ENCODE results near the gene TMEM271.

GRCh38 chr4:526189-526909 lies 49.7 kb downstream of the TMEM271 start:
- TF ChIP-seq, protein P1, sequence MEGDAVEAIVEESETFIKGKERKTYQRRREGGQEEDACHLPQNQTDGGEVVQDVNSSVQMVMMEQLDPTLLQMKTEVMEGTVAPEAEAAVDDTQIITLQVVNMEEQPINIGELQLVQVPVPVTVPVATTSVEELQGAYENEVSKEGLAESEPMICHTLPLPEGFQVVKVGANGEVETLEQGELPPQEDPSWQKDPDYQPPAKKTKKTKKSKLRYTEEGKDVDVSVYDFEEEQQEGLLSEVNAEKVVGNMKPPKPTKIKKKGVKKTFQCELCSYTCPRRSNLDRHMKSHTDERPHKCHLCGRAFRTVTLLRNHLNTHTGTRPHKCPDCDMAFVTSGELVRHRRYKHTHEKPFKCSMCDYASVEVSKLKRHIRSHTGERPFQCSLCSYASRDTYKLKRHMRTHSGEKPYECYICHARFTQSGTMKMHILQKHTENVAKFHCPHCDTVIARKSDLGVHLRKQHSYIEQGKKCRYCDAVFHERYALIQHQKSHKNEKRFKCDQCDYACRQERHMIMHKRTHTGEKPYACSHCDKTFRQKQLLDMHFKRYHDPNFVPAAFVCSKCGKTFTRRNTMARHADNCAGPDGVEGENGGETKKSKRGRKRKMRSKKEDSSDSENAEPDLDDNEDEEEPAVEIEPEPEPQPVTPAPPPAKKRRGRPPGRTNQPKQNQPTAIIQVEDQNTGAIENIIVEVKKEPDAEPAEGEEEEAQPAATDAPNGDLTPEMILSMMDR (IDR thresholded peaks at IDR 0.05), result no peak
- no peak for TF ChIP-seq EZH2phosphoT487 (IDR thresholded peaks at IDR 0.05)

Data from neural progenitor cell (in vitro differentiated cells).